ENCODE data around the gene QRICH2.

- TF ChIP-seq CTCF (conservative IDR thresholded peaks at IDR 0.05; ENCODE audit: low read length), result no peak
- TF ChIP-seq EZH2phosphoT487 (IDR thresholded peaks at IDR 0.05; ENCODE audit: borderline replicate concordance, low read depth, low read length), result no peak
Observed at GRCh38 chr17:76327696-76328095, 19.6 kb upstream of the QRICH2 start.
